HG02970 (cell line): ENCODE data around the gene GARIN5B.

Experiments
- ATAC-seq: cut with Tn5 transposase; IDR thresholded peaks from one replicate; pipeline ENCODE4 v1.9.1; 2021; ENCODE audit warnings: mild to moderate bottlenecking, moderate library complexity, moderate number of reproducible peaks; ENCODE audit not compliant: unreplicated experiment, low FRiP score

Gene GARIN5B

DNA sequence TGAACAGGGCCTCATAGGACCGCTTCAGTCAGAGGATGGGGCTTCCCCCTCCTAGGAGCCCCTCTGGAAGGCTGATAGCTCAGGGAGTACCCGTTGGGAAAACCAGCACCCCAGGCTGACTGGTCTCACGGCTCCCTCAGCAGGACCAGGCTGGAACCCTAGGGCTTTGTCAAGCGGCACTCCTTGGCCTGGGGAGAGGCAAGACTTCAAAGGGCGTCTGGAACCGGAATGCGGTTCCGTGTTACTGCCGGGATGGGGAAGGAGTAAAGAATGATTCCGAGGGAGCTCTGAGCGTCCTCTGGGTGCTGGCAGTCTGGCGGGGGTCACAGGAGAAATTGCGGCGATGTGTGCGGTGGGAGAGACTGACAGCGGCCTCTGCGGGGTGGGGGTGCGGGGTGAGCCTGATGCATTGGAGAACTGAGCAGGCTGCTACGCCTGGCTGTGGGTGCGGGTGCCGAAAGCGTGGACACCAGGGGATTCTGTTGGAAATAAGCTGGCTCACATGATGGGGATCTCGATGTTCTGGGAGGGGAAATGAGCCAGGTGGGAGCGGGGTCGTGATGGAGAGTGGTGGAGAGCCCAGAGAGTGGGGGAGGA lies 10.4 kb downstream of the GARIN5B start:
- ATAC-seq, result no peak

DNA sequence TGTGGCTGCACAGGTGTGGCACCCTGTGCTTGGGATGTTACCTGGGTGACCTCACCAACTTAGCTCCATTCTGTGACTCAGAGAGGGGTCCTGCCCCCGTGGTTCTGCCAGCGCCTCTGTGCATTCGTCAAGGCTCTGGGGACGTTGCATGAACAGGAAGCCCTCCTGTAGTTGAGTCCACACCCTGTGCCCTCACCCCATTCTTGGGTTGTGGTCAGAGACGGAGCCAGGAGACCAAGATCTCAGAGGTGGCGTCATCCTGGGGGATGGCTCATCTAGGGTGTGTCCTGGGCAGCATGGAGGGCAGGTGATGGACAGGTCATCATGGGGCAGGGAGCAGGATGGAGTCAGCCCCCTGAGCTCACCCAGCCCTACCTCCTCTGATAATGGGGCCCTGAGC lies 11.0 kb downstream of the GARIN5B start:
- ATAC-seq, result no peak

DNA sequence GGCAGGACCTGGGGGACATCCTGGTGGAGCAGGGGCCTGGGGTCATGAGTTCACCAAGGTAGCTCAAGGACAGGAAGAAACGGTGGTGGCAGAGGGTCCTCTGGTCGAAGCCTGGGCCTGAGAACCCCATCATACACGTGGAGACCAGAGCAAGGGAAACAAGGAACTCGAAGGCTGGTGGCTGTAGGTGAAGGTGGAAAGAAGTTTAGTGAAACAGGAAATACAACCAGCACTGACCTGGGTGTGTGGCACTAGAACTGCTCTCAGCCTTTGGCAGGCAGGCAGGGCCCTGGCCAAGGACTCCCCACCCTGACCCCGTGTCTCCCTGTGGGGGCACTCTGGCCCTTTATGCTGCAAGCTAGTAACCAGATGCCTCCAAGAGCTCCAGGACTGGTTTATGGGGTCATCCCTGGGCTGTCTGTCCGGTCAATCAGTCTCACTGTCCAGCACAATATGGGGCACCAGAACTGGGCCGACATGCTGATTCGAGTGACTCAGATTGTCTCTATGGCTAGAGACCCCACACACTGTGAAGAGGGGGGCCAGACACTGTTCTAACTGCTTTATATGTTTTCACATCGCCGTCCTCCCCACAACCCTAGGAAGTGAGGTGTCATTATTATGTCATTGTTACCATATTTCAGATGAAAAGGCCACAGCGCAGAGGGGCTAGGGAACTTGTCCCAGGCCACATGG lies 12.3 kb downstream of the GARIN5B start:
- no peak for ATAC-seq

DNA sequence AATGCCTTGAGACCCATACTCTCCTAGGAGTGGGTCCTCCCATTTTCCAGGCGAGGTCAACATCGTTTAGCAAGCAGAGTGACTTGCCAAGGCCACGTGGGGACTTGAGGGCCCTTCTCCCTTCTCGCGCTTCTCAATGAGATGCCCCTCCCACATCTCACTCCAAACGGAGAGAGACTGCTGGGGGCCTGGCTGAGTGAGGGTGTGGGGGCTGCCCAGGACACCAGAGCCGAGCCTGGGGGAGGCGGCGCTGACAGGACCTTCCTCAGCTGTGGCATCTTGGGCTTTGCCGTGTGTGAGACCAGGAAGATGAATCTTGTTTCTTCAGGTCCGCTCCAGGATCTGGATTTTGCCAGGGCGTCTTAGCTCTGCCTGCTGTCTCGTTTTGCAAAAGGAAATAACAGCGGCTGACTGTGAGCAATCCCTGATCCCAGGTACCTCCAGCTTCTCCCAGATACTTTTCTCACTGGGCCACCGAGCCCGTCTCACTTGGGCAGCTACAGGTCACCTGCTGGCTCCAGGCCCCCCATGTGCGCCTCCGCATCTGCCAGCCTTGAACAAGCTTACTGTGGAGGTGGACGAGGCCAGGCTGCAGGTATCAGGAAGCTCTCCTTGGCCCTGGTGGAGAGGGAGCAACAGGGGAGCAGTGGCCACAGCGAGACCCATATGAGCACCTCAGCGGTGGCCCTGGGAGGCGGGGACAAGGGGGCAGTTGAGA lies 14.6 kb downstream of the GARIN5B start:
- ATAC-seq, result no peak

DNA sequence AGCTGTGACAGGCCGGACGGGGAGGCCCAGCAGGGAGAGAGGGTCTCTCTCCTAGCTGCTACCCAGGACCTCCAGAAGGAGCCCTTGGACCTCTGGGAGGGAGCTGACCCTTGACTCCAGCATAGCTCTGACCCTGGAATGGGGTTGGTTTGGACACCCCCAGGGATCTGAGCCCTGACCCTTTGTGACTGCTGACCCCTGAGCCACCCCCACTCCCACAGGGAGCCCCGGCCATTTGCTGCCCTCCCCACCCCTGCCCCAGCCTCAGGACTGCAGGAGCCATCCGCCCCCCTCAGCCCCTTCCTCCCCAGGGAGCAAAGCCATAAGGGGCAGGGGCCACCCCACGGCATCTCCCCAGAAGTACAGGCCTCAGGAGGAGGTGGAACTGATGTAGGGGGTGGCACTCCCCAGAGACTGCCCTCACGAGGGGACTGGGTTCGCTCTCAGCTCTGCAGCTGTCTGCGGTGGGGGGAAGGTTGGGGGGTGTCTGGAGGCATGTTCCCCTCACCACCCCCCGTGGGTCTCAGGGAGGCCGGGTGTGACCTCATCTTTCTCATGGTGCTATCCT lies 15.5 kb downstream of the GARIN5B start:
- no peak for ATAC-seq

DNA sequence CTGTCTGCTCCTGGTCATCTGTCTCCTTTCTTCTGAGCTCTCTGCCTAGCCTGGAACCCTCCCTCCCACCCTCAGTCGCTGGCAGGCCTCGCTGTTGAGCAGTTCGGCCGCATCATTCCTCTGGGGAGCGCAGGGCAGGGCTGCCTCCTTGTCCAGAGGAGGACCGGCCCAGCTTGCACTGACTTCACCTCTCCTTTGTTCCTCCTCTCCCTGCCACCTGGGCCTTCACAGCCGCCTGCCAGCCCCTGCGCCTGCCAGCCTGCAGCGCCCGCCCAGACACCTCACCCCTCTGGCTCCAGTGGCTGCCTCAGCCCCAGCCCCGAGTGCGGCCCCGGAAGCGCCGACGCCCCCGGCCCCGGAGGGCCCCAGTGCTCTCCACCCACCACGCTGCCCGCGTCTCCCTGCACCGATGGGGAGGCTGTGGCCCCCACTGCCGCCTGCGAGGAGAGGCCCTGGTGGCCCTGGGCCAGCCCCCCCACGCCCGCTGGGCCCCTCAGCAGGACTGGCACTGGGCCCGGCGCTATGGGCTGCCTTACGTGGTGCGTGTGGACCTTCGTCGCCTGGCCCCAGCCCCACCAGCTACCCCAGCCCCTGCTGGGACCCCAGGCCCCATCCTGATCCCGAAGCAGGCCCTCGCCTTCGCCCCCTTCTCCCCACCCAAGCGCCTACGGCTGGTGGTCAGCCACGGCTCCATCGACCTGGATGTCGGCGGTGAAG lies 16.2 kb downstream of the GARIN5B start:
- no peak for ATAC-seq

DNA sequence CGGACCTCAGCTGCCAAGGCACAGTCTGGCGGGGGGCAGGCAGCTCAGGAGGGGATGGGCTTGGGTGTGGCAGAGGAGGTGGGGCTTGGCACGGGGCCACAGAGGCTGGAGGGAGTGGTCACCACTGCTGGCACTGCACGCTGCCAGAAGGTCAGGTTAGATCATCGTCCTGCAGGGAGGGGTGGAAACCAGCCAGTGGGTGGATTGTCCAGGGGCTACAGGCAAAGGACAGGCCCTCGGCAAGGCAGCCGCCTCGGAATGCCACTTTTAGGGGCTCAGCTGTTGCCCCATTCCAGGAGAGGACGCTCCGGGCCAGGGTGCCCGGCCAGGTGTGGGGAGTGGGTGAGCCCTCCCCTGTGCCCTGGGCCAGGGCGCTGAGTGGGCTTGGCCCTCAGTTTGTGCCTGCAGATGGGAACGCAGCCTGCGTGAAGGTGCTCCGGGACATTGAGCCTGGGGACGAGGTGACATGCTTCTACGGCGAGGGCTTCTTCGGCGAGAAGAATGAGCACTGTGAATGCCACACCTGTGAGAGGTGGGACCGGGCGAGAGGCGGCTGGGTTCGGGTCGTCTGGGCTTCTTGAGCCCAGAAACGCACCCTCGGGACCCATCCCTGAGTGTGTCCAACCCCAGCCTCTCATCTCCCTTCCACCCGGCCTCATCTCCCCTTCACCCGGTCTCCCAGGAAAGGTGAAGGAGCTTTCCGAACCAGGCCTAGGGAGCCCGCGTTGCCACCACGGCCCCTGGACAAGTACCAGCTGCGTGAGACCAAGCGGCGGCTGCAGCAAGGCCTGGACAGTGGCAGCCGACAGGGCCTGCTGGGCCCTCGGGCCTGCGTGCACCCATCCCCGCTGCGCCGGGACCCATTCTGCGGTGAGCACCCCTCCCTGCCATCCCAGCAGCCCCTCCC lies 17.0 kb downstream of the GARIN5B start:
- ATAC-seq, result no peak

DNA sequence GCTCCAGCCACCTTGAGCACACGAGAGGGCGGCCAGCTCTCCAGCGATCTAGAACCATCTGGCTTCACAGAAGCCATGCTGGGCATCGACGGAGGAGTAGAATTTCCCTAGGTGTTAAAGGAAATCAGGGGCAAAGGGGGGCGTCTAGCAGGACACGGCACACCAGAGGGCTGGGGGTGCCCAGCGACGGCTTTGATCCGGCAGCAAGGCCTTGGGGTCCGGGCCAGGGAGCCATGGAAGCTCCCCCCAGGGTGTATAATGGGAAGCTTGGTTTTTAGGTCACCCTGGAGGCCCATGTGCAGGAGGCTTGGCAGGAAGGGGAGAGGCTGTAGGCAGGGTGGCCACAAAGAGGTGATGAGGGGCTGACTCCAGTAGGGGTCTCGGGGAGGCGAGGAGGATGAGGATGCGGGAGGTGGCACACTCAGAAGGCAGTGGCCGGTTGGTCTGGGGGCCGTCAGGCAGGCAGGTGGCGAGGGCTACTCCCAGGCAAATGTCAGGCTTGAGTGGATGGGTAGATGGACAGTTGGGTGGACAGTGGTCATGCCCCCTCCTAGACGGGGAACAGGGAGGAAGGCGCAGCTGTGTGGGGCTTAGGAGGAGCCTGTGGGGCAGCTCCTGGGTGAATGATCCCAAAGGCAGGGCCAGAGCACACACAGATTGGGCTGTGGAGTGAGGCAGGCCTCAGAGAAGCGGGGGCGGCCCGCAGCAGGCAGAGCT lies 17.8 kb downstream of the GARIN5B start:
- no peak for ATAC-seq

DNA sequence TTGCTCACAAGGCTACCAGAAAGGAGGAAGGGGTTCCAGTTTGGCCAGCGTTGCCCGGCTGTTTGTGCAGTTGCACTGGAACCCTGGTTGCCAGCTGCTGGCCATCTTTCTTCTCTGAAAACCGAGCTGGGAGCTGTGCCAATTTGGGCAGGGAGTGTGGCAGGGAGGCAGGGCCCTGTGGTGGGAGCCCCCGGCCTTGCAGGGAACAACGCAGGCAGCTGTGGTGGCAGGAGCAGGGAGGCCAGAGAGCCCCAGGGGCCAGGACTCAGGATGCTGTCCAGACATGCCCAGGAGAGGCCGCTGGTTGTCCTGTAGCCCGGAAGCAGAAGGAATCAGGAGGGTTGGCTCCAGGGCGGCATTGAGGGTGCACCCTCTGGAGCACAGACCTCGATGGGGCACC lies 18.6 kb downstream of the GARIN5B start:
- no peak for ATAC-seq

DNA sequence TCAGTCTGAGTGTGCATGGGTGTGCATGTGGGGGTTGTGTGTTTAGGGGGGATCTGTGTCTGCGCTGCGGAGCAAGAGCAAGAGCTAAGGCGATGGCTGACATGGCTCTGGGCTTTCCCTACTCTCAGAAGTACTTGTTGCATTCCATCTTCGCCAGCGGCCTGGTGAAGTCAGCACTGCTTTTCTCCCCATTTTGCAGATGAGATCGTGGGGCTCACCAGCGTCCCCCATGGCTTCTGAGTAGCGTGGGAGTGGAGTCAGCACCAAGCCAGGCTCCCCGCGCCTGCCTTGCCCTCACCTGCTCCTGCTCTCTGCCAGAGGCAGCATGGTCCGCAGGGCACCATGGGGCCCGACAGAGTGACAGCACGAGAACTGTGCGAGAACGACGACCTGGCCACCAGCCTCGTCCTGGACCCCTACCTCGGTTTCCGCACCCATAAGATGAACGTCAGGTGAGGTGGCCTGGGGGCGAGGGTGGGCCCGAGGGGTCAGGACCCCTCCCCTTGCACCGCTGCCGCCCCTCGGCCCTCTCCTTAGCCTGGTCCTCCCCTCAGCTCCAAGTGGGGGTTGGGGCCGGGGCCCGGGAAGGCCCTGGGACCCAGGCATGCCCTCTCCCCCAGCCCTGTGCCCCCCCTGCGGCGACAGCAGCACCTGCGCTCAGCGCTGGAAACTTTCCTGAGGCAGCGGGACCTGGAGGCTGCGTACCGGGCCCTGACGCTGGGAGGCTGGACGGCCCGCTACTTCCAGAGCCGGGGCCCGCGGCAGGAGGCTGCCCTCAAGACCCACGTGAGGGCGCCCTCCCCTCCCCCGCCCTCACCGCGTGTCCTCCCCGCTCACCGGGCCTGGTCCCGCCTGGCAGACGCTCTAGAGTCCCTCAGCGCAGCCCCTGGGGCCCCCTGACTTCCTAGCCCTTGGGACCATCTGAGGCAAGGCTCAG lies 21.2 kb downstream of the GARIN5B start:
- ATAC-seq, result no peak

DNA sequence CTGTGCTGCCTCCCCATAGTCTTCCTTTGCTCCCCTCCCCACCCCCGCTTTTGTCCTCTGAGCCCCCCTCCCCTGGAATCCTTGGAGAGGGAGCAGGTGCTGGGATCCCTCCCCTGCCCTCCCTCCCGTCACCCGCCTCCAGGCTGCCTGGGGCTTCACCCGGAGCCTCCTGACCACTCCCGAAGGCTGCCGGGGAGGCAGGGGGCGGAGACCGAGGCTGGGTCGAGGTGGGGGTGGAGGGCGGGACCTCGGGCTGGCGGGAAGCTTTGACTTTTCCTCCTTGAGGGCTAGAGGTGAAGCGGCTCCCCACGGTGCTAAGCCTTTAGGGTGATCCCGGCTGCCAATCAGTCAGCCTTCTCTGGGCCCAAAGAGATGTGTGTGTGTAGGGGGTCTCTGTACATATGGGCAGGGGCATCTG lies 21.9 kb downstream of the GARIN5B start:
- no peak for ATAC-seq

DNA sequence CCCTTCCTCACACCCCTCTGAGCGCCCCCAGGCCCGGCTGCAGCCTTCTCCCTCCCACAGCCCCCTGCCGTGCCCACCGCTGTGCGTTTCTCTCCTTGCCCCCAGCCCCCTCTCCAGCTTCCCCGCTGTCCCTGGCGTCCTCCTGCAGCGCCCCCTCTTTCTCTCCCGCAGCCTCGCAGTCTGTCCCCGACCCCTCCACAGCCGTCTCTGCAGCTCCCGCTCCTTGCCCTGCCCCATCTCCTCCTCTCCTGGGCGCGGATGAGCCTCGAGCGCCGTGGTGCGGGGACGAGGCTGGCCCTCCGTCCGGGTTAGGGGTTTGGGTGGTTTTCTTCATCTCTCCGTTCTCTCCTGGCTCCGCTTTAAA lies 22.3 kb downstream of the GARIN5B start:
- no peak for ATAC-seq

DNA sequence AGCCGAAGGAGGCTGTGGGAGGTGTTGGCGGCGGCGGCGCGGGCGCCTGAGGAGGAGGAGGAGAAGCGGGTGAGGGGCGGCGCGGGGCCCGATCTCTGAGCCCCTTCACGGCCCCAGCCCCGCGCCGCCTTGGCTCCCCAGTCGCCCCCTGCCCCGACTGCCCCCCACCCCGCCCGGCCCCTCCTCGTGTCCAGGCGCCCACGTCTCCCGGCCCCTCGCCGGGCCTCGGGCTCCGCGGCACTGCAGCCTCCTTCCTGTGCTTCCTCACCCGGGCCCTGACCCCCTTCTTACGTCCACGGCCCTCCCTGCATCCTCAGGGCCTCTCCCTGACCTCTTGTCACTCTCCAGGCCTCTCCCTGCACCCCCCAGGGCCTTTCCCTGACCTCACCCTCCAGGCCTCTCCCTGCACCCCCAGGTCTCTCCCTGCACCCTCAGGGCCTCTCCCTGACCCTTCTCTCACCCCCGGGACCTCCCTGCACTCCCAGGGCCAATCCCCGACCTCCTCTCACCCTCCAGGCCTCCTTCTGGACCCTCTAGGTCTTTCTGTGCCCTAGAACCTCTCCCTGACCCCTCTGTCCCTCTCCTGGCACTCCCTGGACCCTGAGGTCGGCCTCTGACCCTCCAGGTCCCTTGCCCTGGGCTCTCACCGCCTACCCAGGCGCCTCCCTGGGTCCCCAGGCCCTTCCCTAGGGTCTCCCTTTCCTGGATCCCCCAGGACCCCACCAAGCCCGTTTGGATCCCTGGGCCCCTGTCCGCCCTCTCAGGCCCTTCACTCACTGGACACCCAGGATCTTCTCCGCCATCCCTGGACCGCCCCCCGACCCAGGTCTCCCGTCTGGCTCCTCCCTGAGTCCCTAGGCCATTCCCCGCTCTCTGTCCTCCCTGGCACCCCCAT lies 22.9 kb downstream of the GARIN5B start:
- ATAC-seq, result no peak

DNA sequence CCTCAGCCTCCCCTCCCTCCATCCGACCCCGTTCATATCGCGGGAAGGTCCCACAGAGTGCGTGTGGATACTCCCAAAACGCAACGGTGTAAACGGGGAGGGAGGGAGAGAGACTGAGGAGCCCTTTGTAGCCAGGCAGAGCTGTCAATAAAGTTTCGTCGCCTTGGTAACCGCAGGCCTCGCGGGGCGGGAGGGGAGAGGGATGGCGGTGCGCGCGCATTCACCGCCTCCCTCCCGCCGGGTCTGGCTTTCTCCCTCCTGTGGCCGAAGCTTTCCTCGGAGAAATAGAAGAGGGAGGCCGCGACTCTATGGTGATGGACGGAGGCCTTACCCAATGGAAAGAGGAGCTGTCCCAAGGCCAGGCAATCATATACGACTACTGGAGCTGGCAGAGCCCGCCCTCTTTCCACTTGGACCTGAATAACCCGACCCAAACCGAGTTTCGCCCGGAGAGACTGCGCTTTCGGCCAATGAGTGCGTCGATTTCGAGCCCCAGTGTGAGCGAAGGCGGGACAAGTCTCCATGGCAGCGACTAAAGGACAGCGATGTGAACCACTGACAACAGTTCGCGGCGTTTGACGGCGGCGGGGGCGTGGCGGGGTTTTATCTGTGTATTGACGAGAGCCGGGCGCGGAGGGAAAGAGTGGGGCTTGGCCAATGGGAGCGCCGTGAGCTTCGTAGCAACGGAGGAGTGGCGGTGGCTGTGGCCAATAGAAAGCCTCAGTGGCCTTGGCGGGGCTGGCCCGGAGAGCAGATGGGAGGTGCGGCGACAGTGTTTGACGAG lies 23.8 kb downstream of the GARIN5B start, which contains the start of gene KMT5C:
Gene KMT5C, plus strand, starts transcription at position 772 of the 784 bp plus-strand sequence. CDS start 2,061 bp downstream, outside the sequence.
- ATAC-seq, result peak; percentile 88

DNA sequence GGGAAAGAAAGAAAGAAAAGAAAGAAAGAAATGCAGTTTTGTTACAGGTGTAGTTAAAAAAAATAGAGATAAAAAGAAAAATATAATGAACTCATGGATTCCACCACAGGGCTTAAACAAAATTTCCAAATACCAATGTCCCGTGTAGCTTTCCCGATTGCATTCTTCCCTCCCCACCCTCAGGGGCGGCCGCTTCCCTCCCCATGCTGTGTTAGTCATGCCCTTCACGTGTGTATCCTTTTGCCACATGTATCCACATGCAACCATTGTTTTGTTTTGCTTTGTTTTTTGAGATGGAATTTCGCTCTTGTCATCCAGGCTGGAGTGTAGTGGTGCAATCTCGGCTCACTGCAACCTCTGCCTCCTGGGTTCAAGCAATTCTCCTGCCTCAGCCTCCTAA lies 27.0 kb downstream of the GARIN5B start:
- no peak for ATAC-seq

DNA sequence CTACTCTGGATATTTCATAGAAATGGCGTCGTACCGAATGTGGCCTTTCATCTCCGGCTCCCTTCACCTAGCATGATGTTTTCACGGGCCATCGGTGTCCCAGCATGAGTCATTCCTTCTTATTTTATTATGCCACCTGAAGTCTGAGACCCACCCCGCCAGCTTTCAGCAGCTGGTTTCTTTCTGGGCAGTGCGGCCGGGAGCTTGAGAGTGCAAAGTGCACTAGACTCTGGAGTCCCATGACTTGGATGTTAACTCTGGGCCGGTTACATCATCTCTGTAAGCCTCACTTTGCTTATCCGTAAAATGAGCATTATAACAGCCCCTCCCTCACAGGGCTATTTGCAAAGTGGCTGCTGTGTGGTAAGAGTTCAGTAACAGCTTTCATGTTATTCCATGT lies 29.2 kb downstream of the GARIN5B start:
- ATAC-seq, result no peak
